Anterior cingulate cortex (tissue), 58 donors: ENCODE measurements around the gene ARHGAP30.
"Not testable (repeated sequence)": the region's sequence is repeated elsewhere in the genome, so short reads cannot be mapped to it uniquely, and the experiment has no call there.

Experiments
- DNase-seq, 58 donors: peaks; one replicate each; lab custom pipeline; 2025; lab: John Stamatoyannopoulos, UW

ARHGAP30 gene

DNA sequence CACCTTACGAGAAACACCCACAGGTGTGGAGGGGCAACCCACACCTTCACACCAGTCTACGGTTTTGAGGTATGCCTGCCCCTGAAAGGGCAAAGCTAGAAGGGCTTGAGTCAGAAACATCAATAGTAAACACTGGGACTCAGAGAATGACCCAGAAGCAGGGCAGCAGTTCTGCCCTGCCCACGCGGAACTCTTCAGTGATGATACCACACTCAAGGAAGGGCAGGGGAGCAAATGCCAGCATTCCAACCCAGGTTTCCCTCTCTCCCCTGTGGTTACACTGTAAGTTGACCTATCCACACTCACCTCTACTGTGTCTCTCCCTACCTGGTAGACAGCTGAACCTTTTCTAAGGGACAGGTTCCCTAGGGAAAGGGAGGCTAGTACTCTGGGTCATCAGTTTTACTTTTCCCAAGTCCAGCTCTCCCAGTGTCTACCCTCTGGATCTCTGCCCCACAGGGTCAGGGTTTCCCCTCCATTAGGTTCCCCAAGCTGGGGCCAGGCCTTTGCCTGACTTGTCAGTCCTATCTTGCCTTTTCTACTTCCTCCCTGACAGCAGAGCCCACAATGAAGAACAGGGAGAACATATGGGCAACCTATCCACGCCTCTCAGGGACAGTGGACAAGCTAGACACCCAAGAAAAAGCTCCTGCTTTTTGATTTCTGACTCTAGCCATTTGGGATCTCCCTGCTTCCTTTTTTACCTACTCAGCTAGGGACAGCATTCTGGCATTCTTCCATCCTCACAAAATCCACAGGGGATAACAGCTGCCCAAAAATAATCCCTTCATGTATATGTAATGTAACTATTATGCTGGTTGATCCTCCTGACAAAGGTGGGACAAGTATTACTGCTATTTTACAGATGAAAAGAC is 51.7 kb downstream of the ARHGAP30 start:
- DNase-seq: no peak

DNA sequence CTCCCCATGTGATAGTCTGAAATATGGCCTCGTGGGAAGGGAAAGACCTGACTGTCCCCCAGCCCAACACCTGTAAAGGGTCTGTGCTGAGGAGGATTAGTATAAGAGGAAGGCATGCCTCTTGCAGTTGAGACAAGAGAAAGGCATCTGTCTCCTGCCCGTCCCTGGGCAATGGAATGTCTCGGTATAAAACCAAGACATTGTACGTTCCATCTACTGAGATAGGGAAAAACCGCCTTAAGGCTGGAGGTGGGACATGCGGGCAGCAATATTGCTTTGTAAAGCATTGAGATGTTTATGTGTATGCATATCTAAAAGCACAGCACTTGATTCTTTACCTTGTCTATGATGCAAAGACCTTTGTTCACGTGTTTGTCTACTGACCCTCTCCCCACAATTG is 52.5 kb downstream of the ARHGAP30 start:
- DNase-seq: not testable (repeated sequence)

DNA sequence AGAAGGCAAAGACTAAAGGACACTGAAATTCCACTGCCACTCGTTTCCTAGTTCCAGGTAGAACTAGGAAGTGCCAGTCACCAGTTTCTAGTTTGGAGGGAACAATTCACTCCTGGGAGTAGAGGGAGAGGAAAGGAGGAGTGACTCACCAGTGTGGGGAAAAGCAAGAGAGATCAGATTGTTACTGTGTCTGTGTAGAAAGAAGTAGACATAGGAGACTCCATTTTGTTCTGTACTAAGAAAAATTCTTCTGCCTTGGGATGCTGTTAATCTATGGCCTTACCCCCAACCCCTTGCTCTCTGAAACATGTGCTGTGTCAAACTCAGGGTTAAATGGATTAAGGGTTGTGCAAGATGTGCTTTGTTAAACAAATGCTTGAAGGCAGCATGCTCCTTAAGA is 53.0 kb downstream of the ARHGAP30 start:
- not testable (repeated sequence) for DNase-seq

DNA sequence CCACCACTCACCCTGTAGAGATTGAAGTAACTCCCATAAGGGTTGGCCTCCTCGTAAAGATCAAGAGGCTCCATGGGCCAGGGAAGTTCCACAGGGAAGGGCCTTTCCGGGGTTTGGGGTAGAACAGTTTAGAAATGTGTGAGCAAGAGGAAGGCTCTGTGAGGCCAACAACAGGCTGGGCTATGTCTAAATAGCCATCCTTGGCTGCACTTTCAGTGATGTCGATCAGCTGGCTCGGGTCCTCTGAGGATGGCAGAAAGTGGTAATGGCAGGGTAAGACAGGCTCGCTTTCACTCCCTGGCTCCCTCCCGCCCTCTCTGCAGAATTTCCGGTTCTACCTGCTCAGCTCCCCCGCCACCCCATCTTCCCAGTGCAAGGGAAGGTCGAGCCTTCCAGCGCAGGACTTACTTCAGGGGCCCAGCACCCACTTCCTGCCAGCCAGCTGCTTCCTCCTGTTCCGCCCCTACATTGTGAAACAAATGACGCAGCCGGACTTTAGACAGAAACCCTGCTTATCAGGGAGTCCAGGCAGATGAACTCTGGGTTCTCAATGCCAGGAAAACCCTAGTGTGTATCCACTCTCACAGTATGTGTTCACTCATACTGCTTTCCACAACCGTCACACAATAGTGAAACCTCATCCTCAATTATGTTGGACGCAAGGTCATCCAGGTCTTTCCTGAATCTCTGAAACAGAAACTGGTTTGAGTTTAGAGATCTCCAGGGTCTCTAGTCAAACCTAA is 56.0 kb downstream of the ARHGAP30 start:
- DNase-seq: peak in 37 of 58 donors; percentile 2 to 49 (median 15)

DNA sequence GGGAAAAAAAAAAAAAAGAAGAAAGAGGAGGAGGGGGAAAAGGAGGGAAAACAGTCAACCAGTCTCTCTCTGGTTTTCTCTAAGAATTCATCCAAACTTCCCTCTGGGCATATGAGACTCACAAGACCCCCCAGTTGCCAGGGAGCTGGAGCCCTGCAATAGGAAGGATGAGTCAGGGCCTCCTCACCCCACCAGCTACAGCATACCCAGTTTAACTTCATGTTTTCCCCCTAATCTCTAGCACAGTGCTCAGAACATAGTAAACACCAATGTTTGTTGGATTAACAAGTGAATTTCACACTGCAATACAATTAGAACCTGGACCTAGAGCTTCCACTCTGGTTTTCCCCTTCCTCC is 56.6 kb downstream of the ARHGAP30 start:
- no peak for DNase-seq

DNA sequence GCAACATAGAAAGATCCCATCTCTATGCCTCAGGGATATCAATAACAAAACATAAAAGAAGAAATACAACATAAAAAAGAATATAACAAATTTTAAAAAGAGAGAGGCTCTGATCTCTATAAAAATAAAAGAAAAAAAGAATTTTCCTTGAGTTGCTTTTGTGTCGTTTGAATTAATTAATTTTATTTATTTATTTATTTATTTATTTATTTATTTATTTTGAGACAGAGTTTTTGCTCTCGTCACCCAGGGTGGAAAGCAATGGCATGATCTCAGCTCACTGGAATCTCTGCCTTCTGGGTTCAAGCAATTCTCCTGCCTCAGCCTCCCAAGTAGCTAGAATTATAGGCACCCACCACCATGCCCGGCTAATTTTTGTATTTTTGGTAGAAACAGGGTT is 57.3 kb downstream of the ARHGAP30 start:
- DNase-seq: no peak

DNA sequence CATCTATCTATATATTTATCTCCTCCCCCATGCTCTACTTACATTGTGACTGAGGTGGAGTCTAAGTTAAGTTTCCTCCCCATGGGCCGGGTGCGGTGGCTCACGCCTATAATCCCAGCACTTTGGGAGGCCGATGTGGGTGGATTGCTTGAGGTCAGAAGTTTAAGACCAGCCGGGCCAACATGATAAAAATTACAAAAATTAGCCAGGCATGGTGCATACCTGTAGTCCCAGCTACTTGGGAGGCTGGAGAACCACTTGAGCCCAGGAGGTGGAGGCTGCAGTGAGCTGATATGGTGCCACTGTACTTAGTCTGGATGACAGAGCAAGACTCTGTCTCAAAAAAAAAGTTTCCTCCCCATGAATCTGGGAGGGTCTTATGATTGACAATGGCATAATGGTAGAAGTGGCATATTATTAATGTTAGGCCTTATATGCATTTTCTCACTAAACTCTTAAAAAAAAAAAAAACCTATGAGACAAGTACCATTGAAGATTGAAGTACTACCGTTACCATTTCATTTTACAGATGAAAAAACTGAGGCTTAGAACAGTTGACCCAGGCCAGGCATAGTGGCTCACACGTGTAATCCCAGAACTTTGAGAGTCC is 60.0 kb downstream of the ARHGAP30 start:
- no peak for DNase-seq

DNA sequence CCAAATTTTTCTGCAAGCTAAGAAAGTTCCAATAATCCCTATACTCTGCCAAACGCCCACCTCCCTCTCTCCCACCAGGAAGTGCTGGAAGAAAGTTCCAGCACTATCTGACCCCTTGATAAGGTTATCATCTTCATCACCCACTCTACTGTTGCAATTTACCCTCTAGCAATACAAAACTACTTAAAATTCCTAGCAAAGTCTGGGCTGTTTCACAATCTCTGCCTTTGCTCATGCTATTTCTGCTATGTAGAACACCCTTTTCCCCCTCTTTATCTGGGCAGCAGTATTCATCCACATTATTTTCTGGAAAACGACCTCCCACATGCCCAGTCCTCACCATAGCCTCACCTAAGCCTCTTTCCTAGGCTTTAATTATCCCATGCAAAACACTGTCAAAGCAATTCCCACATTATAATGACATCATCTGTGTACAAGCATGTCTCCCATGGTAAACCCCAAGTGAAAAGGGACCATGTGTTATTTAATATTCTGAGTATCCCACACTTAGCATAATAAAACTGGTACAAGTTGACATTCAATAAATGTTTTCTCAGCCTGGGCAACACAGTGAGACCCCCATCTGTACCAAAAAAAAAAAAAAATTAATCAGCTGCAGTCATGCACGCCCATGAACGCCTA is 60.7 kb downstream of the ARHGAP30 start:
- DNase-seq: no peak

DNA sequence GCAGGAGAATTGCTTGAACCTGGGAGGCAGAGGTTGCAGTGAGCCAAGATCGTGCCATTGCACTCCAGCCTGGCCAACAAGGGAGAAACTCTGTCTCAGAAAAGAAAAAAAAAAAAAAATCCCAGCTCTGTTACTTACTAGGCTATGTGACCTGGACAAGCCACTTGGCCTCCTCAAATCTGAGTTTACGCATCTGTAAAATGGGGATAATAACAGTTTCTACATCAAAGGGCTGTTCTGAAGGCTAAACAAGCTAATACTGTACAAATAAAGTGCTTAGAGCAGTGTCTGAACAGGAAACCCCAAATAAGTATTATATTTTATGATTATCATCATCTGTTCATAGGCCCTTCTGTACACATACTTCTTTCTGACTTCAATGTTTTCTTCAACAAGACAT is 62.3 kb downstream of the ARHGAP30 start:
- no peak for DNase-seq

DNA sequence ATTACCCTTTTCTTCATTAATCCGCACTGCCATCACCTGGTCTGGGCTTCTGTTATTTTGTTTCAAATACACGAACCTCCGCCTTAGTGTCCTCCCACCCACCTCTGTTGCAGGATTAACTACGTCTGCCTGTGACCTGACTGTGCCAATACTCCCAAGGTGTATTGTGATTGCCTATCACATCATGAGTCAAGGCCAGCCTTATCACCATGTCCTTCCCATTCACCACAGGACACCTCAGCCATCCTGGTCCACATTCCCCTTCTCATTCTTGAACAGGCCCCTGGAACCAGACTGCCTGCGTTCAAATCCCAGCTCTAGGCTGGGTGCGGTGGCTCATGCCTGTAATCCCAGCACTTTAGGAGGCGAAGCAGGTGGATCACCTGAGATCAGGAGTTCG is 63.1 kb downstream of the ARHGAP30 start:
- no peak for DNase-seq

DNA sequence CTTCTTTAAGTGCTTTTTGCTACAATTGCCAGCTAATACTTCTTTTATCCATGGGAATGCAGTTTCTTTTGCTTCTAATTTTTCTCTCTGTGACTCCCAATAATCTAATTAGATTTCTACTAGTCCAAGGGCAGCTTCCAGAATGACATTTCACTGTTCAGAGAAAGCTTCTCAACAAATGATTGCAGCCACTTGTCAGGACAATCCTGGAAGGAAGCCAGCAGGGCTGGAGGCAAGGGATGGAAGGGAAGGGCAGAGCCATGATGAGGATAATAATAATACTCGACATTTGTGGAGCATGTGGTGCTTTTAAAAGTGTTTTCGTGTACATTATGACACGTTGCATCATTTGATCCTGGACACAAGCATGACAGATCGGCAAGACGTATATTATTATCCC is 68.2 kb downstream of the ARHGAP30 start:
- DNase-seq: no peak

DNA sequence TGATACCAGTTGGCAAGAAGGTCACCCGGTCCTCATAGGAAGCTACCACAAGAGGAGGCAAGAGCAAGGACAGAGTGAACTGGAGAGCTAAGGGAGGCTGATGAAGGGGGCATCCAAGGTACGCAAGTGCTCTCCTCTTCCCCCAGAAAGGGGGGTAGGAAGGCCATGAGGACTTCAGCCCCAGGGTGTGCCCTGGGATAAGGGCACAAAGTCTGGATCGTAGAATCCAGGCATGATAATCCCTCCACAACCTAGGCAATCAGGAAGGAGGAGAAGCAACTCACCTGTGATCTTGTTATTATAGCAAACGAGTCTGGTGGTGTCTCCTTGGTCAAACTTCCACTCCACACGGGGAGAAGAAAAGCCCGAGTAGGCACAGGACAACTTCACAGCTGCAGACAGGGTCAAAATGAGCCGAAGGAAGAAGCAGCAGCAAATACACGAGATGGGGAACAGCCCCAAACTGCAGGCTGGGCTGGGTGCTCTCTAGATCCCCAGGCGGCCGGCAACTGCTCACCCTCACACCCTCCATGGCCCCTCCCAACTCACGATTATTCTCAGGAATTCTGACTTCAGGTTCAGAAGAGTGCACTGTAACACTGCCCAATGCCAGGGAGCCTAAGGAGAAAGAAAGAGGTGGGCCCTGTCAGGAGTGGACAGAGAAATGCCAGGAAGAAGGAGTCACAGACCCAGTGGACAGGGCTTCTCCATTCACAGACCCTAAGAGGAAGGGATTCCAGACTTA is 68.8 kb downstream of the ARHGAP30 start:
- DNase-seq: no peak

DNA sequence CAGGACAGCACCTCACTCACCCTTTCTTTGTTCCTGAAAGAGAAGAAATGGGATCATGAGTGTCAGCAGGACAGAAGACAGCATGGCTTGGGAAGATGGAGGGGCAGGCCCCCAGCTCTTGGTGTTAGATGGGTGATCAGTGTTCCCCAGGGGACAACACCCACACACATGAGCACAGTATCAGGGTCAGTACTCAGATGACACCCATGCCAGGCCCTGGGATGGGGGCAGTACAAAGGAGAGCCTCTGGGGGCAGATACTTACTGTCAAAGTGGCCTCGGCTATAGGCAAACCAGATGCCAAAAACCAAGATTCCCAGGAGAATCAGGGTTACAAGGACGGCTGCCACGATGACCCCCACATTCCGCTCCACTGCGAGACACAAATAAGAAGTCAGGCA is 70.3 kb downstream of the ARHGAP30 start:
- no peak for DNase-seq

DNA sequence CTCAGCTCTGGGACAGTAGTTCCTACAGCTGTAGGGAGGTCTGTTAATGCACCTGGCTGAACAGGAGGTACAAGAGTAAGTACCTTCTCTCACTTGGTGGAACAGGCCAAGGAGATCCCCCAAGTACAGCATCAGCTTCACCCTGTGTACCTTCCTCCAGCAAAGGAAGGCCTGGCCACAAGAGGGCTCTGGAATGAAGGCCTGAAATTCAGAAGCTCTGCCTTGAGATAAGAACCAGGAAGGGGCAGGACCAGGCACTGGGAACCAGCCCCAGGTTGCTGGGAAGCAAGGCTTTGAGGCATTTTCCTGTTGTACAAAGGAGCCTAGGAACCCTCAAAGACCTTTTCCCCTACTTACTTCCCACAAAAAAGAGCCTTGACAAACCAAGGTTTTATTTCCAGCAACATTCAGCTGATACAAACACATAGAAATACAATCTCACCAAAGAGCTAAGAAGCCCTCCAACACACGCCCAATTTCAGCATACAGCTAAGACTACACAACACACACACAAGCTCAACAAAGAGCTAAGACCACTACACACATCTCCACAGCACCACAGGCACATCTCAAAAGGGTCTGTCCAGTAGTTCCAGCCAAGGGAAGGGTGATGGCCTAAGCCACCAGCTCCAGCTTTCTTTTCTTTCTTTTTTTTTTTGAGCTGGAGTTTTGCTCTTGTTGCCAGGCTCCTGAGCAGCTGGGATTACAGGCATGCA is 72.2 kb downstream of the ARHGAP30 start:
- DNase-seq: peak in 33 of 58 donors; percentile 2 to 54 (median 19)
